ENCODE results near the gene CLDND2. TPM values are rescaled to one million over a fixed set of nuclear protein-coding genes. Genes with fewer than 3 reads are reported as not detected.

The CLDND2 gene
- total RNA-seq, 4 donors from 2014 or later = not detected

DNA sequence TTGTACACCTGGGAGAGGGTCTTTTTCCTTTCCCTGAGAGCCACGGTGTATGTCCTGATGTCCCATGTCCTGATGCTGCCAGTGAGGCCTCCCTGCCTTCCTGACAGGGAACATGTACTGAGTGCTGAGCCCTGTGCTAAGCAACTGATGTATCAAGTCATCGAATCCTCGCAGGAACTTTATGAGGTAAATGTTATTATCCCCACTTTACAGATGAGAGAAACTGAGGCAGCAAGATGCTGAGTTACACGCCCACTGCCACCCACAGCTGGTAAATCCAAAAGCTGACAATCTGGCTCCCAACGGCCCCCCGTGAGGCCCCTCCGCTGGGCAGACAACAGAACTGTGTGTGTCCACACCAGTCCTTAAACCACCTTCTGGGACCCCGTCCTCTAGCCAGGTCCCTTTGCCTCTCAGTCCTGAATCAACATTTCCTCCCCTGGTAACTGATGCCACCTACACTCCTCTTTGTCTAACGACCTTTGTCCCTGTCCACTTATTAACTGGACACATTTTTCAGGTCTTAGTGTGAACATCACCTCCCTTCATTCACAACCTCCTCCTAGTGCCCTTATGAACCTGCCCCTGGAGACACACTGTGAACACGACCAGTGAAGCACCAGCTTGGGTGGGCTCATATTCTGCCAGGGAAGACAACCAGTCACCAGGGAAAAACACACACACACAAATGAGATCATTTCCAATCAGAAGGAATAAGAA is 21.4 kb downstream of the CLDND2 start:
- TF ChIP-seq, protein P1, sequence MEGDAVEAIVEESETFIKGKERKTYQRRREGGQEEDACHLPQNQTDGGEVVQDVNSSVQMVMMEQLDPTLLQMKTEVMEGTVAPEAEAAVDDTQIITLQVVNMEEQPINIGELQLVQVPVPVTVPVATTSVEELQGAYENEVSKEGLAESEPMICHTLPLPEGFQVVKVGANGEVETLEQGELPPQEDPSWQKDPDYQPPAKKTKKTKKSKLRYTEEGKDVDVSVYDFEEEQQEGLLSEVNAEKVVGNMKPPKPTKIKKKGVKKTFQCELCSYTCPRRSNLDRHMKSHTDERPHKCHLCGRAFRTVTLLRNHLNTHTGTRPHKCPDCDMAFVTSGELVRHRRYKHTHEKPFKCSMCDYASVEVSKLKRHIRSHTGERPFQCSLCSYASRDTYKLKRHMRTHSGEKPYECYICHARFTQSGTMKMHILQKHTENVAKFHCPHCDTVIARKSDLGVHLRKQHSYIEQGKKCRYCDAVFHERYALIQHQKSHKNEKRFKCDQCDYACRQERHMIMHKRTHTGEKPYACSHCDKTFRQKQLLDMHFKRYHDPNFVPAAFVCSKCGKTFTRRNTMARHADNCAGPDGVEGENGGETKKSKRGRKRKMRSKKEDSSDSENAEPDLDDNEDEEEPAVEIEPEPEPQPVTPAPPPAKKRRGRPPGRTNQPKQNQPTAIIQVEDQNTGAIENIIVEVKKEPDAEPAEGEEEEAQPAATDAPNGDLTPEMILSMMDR (IDR thresholded peaks at IDR 0.05; ENCODE audit: low read depth) = no peak

DNA sequence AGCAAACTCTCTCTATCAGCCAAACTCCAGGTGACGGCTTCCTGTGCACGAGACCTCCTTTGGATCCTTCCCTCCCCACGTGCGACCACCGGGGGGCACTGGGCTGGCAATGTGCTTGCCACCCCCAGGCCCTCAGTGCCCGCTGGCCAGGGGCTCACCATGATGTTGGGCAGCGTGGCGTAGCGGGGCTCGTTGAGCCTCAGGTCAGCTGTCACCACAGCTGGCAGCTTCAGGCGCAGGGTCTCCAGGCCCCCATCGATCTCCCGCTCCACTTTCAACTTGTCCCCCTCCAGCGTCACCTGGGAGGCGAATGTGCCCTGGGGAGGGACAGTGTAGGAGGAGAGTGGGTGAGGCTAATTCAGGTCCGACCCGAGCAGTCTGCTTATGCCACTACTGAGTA is 22.1 kb downstream of the CLDND2 start:
- TF ChIP-seq, protein P1 (IDR thresholded peaks at IDR 0.05; ENCODE audit: low read depth) = no peak

DNA sequence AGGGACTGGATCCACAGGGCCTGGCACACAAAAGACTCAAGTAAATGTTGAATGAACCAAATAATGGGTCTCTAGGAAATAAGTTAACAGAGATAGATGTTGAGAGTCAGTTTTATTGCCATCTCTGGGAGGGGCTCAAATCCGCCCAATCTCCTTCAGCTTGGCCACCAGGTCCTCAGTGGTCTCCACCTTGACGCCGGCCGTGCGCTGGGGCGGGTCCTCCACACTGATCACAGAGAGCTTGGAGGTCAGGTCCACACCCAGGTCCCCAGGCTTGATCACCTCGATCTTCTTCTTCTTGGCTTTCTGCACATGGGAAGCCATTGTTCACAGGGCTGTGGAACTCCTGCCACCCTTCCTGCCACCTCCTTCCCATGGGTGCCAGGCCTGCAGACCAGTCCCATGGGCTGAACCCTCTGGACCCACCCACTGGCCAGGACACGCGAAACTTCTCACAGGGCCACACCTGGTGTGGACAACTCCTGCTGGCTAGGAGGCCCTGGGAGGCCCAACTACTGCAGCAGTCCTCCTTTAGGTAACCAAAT is 23.7 kb downstream of the CLDND2 start:
- TF ChIP-seq, protein P1 (IDR thresholded peaks at IDR 0.05; ENCODE audit: low read depth) = no peak

DNA sequence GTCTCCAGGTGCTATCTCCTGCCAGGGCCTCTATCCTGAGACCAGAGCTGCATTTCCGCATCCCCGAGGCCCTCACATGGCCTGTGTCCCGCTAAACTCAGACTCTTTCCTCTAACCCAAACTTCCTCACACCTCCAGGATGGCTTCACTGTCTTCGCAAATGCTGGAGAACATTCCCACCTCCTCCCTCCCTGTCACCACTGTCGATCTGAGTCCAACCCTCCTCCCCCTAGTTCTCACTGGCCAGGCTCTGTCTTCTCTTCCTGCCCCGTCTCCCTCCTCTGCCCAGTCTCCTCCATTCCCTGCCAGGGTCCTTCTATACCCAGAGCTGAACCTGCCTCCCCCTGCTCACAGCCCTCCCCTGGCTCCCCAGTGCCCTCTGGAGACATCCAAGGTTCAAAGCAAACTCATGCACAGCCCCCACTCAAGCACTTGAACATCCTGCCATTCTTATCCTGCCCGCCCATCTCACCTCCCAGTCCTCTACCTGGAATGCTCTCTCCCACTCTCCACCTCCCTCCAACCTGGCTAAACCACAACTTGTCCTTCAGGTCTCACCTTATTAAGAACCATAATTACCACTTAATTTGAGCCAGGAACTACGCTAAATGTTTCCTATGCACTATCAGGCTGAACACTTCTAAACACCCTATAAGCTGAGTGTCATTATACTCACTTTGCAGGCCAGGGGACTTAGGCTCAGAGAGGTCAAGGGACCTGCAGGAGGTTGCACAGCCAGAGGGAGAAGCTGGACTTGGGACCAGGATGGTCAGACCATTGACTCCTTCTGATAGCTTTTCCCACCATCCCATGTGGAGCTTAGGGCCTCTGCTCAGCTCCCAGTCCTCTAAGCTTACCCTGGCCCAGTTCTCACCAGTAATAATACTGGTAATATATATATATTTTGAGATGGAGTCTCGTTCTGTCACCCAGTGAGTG is 25.9 kb downstream of the CLDND2 start:
- TF ChIP-seq, protein P1 (IDR thresholded peaks at IDR 0.05; ENCODE audit: low read depth) = no peak

DNA sequence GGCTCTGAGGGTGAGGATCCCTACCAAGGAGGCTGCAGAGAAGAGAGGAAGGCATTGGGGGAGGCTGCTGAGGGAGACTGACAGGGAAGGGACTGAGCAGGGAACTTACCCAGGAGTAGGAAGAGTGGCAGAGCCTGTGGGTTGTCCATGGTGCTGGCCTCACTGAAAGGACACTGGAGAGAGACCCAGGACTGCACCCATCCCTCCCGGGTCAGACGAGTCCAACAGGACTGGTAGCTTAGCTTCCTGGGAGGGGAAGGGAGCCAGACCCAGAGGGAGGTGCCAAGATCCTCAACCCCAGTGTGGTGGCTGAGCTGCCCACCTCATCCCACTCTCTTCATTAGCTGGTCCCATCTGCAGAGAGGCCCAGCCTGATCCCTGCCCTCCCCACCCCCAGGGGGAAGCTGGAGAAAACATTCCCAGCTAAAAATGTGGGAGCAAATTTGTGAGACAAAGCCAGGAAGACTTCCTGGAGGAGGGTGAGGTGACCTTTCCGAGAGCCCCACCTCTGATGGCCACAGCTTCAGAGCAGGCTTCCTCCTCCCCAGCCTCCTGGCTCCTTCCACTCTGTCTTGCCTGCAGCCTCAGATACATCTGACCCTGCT is 26.7 kb downstream of the CLDND2 start, which contains the start of gene VSIG10L:
VSIG10L (minus strand) TSS at position 164 of the 605 bp plus-strand sequence; CDS start at position 149, 15 bp downstream.
- TF ChIP-seq, protein P1 (IDR thresholded peaks at IDR 0.05; ENCODE audit: low read depth) = no peak

DNA sequence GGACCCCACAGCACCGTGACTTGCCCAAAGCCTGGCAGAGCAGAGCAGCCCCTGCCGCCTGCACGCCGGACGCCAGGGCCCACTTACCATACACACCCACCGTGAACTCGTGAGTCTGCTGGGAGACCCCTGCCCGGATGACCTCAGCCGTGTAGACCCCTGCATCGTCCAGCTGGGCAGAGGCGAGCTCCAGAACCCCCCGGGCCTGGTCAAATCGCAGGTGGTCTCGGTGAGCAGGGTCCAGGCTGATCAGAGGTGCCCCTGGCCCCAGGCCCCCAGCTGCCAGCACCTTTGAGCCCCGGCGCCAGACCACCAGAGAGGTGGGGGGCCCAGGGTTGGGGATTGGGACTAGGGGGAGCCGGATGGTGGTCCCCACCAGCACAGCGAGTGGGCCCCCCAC is 27.7 kb downstream of the CLDND2 start:
- TF ChIP-seq, protein P1 (IDR thresholded peaks at IDR 0.05; ENCODE audit: low read depth) = no peak
